ENCODE measurements around the gene TMEM134. TPM values are rescaled to one million over a fixed set of nuclear protein-coding genes. Genes with fewer than 3 reads are reported as not detected.

Gene TMEM134
- total and polyA plus RNA-seq, 2 of the 4 experiments (the other 2 are of a cell fraction): 12.5 to 55.0 TPM

DNA sequence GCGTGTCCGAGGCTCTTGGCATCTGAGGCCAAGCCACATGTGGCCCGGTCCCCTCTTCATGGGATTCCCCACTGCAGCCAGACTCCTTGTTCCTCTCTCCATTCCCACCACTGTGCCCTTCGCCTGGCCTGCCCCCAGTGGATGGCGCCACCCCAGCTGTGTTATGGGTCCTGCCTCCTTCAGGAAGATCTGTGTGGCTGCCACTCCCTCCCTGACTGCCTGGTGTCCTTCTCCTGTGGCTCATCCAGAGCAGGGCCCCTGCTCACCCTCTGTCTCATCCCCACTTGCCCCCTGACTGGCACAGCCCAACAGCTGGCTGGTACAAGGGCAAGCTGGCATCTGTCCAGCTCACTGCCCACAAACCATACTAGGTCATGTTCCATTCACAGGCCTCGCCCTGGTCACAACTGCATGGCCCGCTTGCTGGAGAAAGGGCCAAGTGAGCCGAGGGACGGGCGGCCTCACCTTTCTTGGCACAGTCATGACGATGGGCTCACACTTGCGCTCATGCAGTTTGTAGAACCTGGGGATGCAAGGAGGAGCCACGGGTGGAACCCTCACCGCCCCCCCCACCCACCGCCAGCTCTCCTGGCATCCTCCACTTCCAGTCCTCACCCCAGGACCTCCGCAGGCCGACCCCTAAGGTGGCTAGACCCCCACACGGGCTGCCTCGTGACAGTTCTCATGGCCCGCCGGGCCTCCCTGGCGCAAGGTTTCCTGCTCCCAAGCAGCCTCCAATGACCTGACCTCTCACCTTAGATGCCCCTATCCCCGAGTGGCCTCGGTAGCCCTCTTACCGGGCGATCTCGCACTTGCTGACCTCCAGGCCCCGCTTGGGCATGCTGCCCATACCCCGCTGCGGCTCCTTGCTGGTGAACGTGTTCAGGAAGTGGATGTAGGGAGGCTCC, 29.5 kb downstream of the TMEM134 start:
- Histone ChIP-seq H3K27ac (ENCODE audit: insufficient read depth, low read length) (no peak overlapping the region), H2AK5ac (ENCODE audit: low read depth, low read length) (no peak overlapping the region), H2BK15ac (ENCODE audit: low read depth, low read length) (no peak overlapping the region), H2AK9ac (replicated peaks; ENCODE audit: low read depth, low read length, poor library complexity) (no peak overlapping the region), H3K9me1 (ENCODE audit: insufficient read depth, low read length) (peaks cover 8% of the 10 kb centered on the region; the same call in 1 of the 2 replicates), H2AFZ (replicated peaks; ENCODE audit: low read length, poor library complexity) (peak overlapping the region; percentile 13), H3K27me3 (ENCODE audit: control insufficient read depth, insufficient read depth, low read length) (no peaks in the 10 kb centered on the region), H3K9ac (ENCODE audit: low read depth, low read length) (no peak overlapping the region), H4K8ac (ENCODE audit: low read depth in 2 of 2, low read length in 2 of 2) (no peak overlapping the region), H3K4me2 (ENCODE audit: low read depth, low read length) (no peak overlapping the region), H3K9me3 (ENCODE audit: control insufficient read depth, insufficient read depth, low read length) (no peaks in the 10 kb centered on the region), H3K4me3 (ENCODE audit: insufficient read depth, low read depth, low read length) (no peak overlapping the region), H3K56ac (ENCODE audit: extremely low read depth, insufficient read depth, low read length) (no peak overlapping the region), H3K4me1 (ENCODE audit: control insufficient read depth, insufficient read depth, low read length) (peaks cover 3% of the 10 kb centered on the region; the same call in 1 of the 2 replicates), H3K23ac (ENCODE audit: low read depth, low read length) (no peak overlapping the region), H3K14ac (replicated peaks; ENCODE audit: low read depth, low read length) (no peak overlapping the region), H3K36me3 (ENCODE audit: control insufficient read depth, insufficient read depth, low read length) (peaks cover 45% of the 10 kb centered on the region; the same call in 1 of the 2 replicates), H2BK5ac (ENCODE audit: low read depth, low read length, poor library complexity, severe bottlenecking) (no peak overlapping the region), H4K5ac (ENCODE audit: low read depth, low read length) (no peak overlapping the region), H2BK20ac (ENCODE audit: low read depth, low read length) (no peak overlapping the region), H3K4ac (ENCODE audit: low read depth, low read length) (no peak overlapping the region), H3K18ac (ENCODE audit: low read depth, low read length) (no peak overlapping the region), H3K79me1 (ENCODE audit: low read depth in 1 of 2, low read length in 2 of 2) (peaks cover 8 to 26% of the 10 kb centered on the region in 2 experiments), H4K20me1 (ENCODE audit: insufficient read depth, low read length) (peaks cover 8% of the 10 kb centered on the region), H2BK120ac (ENCODE audit: low read depth, low read length) (no peak overlapping the region), H4K91ac (ENCODE audit: insufficient read depth, low read depth, low read length) (no peak overlapping the region)
- CTCF ChIA-PET: no interaction called here
- dilution Hi-C loops (cut with HindIII; ENCODE audit: low sequenced_read_pairs, unreplicated experiment) (no loop called here), intact Hi-C loops (cut with micrococcal nuclease) (no loop called here), in situ Hi-C loops (cut with MboI; ENCODE audit: low sequenced_read_pairs) (no loop called here)
- BruUV-seq (replicated peaks): no TSS peak
- WGBS, 2 experiments (ENCODE audit: extremely low coverage in 2 of 2, insufficient read length in 1 of 2): 84% methylated on average over 13 of the region's 31 CpGs; no CpG with 5 or more reads in 1 of the 2 experiments
- ATAC-seq (ENCODE audit: low read depth) (no peak), DNase-seq (no peak)
- POLR2A ChIA-PET (ENCODE audit: unreplicated experiment): no interaction called here
- TF ChIP-seq MAZ (IDR thresholded peaks at IDR 0.05; ENCODE audit: borderline replicate concordance, low read depth, low read length): no peak
- TF ChIP-seq POLR2A (IDR thresholded peaks at IDR 0.05; ENCODE audit: low read depth, low read length): no peak
- TF ChIP-seq CHD1 (IDR thresholded peaks at IDR 0.05; ENCODE audit: low read depth, low read length): no peak
- no peak for TF ChIP-seq CEBPB (IDR thresholded peaks at IDR 0.05; ENCODE audit: low read depth, low read length)
- TF ChIP-seq RFX5 (IDR thresholded peaks at IDR 0.05; ENCODE audit: low read depth, low read length): no peak
- no peak for TF ChIP-seq FOS (IDR thresholded peaks at IDR 0.05; ENCODE audit: low read depth, low read length)
- no peak for TF ChIP-seq RAD21 (IDR thresholded peaks at IDR 0.05; ENCODE audit: low read length)
- TF ChIP-seq BHLHE40 (IDR thresholded peaks at IDR 0.05; ENCODE audit: low read depth, low read length): no peak
- no peak for TF ChIP-seq MXI1 (IDR thresholded peaks at IDR 0.05; ENCODE audit: borderline replicate concordance, low read depth, low read length)
- TF ChIP-seq, protein P1, sequence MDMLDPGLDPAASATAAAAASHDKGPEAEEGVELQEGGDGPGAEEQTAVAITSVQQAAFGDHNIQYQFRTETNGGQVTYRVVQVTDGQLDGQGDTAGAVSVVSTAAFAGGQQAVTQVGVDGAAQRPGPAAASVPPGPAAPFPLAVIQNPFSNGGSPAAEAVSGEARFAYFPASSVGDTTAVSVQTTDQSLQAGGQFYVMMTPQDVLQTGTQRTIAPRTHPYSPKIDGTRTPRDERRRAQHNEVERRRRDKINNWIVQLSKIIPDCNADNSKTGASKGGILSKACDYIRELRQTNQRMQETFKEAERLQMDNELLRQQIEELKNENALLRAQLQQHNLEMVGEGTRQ (IDR thresholded peaks at IDR 0.05; ENCODE audit: low read depth, low read length): no peak
- TF ChIP-seq, protein P2, sequence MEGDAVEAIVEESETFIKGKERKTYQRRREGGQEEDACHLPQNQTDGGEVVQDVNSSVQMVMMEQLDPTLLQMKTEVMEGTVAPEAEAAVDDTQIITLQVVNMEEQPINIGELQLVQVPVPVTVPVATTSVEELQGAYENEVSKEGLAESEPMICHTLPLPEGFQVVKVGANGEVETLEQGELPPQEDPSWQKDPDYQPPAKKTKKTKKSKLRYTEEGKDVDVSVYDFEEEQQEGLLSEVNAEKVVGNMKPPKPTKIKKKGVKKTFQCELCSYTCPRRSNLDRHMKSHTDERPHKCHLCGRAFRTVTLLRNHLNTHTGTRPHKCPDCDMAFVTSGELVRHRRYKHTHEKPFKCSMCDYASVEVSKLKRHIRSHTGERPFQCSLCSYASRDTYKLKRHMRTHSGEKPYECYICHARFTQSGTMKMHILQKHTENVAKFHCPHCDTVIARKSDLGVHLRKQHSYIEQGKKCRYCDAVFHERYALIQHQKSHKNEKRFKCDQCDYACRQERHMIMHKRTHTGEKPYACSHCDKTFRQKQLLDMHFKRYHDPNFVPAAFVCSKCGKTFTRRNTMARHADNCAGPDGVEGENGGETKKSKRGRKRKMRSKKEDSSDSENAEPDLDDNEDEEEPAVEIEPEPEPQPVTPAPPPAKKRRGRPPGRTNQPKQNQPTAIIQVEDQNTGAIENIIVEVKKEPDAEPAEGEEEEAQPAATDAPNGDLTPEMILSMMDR (conservative IDR thresholded peaks at IDR 0.05; ENCODE audit: low read depth, low read length): no peak
- TF ChIP-seq RCOR1 (IDR thresholded peaks at IDR 0.05; ENCODE audit: insufficient replicate concordance, low read length): no peak
- TF ChIP-seq, protein P3, sequence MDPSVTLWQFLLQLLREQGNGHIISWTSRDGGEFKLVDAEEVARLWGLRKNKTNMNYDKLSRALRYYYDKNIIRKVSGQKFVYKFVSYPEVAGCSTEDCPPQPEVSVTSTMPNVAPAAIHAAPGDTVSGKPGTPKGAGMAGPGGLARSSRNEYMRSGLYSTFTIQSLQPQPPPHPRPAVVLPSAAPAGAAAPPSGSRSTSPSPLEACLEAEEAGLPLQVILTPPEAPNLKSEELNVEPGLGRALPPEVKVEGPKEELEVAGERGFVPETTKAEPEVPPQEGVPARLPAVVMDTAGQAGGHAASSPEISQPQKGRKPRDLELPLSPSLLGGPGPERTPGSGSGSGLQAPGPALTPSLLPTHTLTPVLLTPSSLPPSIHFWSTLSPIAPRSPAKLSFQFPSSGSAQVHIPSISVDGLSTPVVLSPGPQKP (IDR thresholded peaks at IDR 0.05; ENCODE audit: borderline replicate concordance, low read depth, low read length): no peak
- no peak for TF ChIP-seq MAFK (IDR thresholded peaks at IDR 0.05; ENCODE audit: low read depth, low read length)
- no peak for TF ChIP-seq SMC3 (IDR thresholded peaks at IDR 0.05; ENCODE audit: low read depth, low read length)

All from IMR-90 (cell line).